ENCODE data around the gene GRPEL2.

GRCh38 chr5:149333711-149334443 is 11.4 kb upstream of the GRPEL2 start:
- TF ChIP-seq CTCF (IDR thresholded peaks at IDR 0.05 in 8 of 11, conservative IDR thresholded peaks at IDR 0.05 in 3 of 11), result no peak
- no peak for TF ChIP-seq POLR2A (IDR thresholded peaks at IDR 0.05)
- no peak for TF ChIP-seq POLR2AphosphoS5 (IDR thresholded peaks at IDR 0.05)

All from spleen (tissue), 7 donors.